IMR-90 (cell line): Measurements from ENCODE around the gene ATG2A.

Experiments used
- BHLHE40 ChIP-seq: fragments of 150-350 bp; IDR thresholded peaks from 2 replicates; pipeline ENCODE4 v1.6.1; 2016; ENCODE audit warnings: mild to moderate bottlenecking, low read depth, low read length
- CEBPB ChIP-seq: IDR thresholded peaks from 2 replicates; pipeline ENCODE4 v1.6.1; 2012; ENCODE audit warnings: low read depth, low read length, improper control_type of control experiment
- CHD1 ChIP-seq: IDR thresholded peaks from 2 replicates; pipeline ENCODE4 v1.6.1; 2012; ENCODE audit warnings: low read depth, low read length, improper control_type of control experiment
- CTCF ChIP-seq: conservative IDR thresholded peaks from 2 replicates; pipeline ENCODE4 v1.5.1; 2012; ENCODE audit warnings: mild to moderate bottlenecking, low read depth, low read length, improper control_type of control experiment
- ELK1 ChIP-seq: fragments of 150-350 bp; IDR thresholded peaks from 2 replicates; pipeline ENCODE4 v1.6.1; 2016; ENCODE audit warnings: low read depth, mild to moderate bottlenecking, low read length, moderate library complexity, borderline replicate concordance
- MAFK ChIP-seq: IDR thresholded peaks from 2 replicates; pipeline ENCODE4 v1.6.1; 2012; ENCODE audit warnings: low read depth, low read length, improper control_type of control experiment
- POLR2A ChIP-seq: IDR thresholded peaks from 2 replicates; pipeline ENCODE4 v1.6.1; 2012; ENCODE audit warnings: mild to moderate bottlenecking, low read depth, low read length
- RAD21 ChIP-seq: IDR thresholded peaks from 2 replicates; pipeline ENCODE4 v1.6.1; 2012; ENCODE audit warnings: low read length, improper control_type of control experiment
- RCOR1 ChIP-seq: IDR thresholded peaks from 2 replicates; pipeline ENCODE4 v1.6.1; 2012; ENCODE audit warnings: mild to moderate bottlenecking, low read length, improper control_type of control experiment; ENCODE audit not compliant: insufficient replicate concordance
- RFX5 ChIP-seq: IDR thresholded peaks from 2 replicates; pipeline ENCODE4 v1.8.0; 2012; ENCODE audit warnings: low read depth, mild to moderate bottlenecking, low read length, moderate library complexity
- SMC3 ChIP-seq: fragments of 150-350 bp; IDR thresholded peaks from 2 replicates; pipeline ENCODE4 v1.6.1; 2016; ENCODE audit warnings: low read depth, mild to moderate bottlenecking, antibody characterized with exemption, low read length, moderate library complexity
- USF2 ChIP-seq: fragments of 150-350 bp; IDR thresholded peaks from 2 replicates; pipeline ENCODE4 v1.6.1; 2017; ENCODE audit warnings: mild to moderate bottlenecking, antibody characterized with exemption, low read length, low read depth

- no peak for TF ChIP-seq POLR2A
- no peak for TF ChIP-seq CTCF
- TF ChIP-seq ELK1, result no peak
- TF ChIP-seq BHLHE40, result no peak
- TF ChIP-seq RCOR1, result no peak
- no peak for TF ChIP-seq CEBPB
- TF ChIP-seq RAD21, result no peak
- no peak for TF ChIP-seq SMC3
- no peak for TF ChIP-seq RFX5
- no peak for TF ChIP-seq CHD1
- no peak for TF ChIP-seq USF2
- no peak for TF ChIP-seq MAFK
Observed at GRCh38 chr11:64960719-64961118, 43.7 kb upstream of the ATG2A start.
